Measurements from ENCODE around the gene NR1H2. TPM values are rescaled to one million over a fixed set of nuclear protein-coding genes. Genes with fewer than 3 reads are reported as not detected.
"Not testable (repeated sequence)": the region's sequence is repeated elsewhere in the genome, so short reads cannot be mapped to it uniquely, and the experiment has no call there.

Gene NR1H2
- total RNA-seq, 2 donors from 2014 or later, result 97.0 to 121 TPM

DNA sequence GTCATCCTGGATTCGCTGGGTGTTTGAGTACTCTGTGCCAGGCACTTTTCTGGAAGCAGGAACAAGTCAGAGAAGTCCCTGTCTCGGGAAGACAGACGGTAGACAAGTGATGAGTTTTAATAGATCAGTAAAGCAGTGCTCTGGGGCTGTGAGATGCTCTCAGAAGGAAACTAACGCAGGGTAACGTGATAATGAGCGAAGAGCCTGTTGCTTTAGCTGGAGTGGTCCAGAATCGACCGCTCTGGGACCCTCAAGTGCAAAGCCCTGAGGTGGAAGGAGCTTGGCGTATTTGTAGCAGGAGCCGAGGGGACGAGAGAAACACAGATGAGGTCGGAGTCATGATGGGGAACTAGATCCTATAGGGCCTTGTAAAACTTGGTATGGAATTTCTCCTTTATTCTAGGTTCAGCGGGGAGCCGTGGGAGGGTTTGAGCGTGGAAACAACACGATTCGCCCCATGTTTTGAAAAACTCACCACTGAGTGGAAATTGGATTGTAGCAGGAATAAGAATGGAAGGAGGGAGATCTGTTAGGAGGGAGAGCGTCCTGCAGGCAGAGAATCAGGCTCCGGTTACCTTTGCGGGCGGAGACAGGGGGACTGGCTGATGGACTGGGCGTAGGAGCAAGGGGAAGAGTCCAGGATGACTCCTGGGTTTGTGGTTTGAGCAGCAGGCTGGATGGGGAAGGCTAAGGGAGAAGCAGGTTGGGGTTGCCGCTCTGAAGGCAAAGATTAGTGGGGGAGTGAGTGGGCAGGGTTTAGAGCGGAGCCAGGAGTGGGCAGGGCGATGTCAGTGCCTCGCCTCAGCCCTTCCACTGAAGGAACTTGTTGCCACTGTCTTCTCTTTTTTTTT lies 8.7 kb downstream of the NR1H2 start:
- DNase-seq (ENCODE audit: low spot score), result no peak
- peak overlapping the region; percentile 56 to 78 for H3K4me3 ChIP-seq
- peaks cover 29% of the 10 kb centered on the region for H3K36me3 ChIP-seq
- peaks cover 0 to 30% of the 10 kb centered on the region in 2 donors for H3K4me1 ChIP-seq
- H3K9me3 ChIP-seq, result no peaks in the 10 kb centered on the region
- TF ChIP-seq, protein P1, sequence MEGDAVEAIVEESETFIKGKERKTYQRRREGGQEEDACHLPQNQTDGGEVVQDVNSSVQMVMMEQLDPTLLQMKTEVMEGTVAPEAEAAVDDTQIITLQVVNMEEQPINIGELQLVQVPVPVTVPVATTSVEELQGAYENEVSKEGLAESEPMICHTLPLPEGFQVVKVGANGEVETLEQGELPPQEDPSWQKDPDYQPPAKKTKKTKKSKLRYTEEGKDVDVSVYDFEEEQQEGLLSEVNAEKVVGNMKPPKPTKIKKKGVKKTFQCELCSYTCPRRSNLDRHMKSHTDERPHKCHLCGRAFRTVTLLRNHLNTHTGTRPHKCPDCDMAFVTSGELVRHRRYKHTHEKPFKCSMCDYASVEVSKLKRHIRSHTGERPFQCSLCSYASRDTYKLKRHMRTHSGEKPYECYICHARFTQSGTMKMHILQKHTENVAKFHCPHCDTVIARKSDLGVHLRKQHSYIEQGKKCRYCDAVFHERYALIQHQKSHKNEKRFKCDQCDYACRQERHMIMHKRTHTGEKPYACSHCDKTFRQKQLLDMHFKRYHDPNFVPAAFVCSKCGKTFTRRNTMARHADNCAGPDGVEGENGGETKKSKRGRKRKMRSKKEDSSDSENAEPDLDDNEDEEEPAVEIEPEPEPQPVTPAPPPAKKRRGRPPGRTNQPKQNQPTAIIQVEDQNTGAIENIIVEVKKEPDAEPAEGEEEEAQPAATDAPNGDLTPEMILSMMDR (IDR thresholded peaks at IDR 0.05), result no peak
- no peaks in the 10 kb centered on the region for H3K27me3 ChIP-seq
- H3K27ac ChIP-seq, result peak overlapping the region; percentile 82 to 88

DNA sequence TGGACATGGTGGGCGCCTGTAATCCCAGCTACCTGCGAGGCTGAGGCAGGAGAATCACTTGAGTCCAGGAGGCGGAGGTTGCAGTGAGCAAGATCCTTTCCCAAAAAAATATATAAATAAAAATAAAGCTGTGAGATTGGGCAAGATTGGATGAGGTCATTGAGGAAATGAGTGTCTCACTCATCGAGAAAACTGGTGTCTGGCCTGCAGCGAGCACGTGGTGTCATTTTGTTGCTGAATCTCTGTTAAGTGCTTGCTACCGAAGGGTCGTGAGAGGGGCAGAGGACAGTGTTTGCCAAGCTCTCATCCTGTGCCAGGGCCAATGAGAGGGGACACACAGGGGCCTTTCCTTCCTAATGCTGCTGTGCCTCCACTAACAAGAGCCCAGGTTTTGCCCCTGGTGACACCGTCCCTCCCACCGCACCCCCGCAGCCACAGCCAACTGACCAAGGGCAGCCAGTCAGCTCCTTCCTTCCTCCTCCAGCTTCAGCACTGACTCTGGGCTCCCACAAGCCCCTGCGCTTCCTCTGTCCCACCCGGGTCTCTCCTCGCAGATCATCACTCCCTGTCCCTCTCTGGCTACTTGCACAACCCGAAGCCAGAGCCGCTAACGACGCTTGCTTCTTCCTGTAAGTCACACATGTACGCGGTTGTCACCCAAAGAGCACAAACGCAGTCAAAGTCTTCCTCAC lies 11.1 kb downstream of the NR1H2 start:
- TF ChIP-seq, protein P1 (IDR thresholded peaks at IDR 0.05), result no peak
- Histone ChIP-seq H3K4me3 (no peak overlapping the region), H3K27me3 (no peaks in the 10 kb centered on the region), H3K9me3 (no peaks in the 10 kb centered on the region), H3K36me3 (peaks cover 7% of the 10 kb centered on the region), H3K4me1 (peaks cover 0 to 20% of the 10 kb centered on the region in 2 donors), H3K27ac (no peak overlapping the region)
- DNase-seq (ENCODE audit: low spot score), result no peak

DNA sequence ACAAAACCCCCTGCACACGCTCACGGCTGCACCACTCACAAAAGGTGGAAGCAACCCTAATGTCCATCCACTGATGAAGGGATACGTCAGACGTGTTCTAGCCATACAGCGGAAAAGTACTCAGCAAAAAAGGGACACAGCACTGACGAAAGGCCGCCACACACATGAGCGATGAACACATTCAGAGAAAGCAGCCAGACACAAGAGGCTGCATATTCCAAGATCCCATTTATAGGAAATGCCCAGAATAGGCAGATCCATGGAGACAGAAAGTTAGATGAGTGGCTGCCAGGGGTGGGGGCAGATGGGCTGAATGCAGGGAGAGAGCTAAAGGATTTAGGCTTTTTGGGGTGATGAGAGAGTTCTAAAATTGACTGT lies 11.6 kb downstream of the NR1H2 start:
- no peaks in the 10 kb centered on the region for H3K9me3 ChIP-seq
- H3K27ac ChIP-seq, result no peak overlapping the region
- TF ChIP-seq, protein P1 (IDR thresholded peaks at IDR 0.05), result no peak
- H3K4me3 ChIP-seq, result no peak overlapping the region
- no peaks in the 10 kb centered on the region for H3K27me3 ChIP-seq
- no peak for DNase-seq (ENCODE audit: low spot score)
- H3K36me3 ChIP-seq, result peaks cover 2% of the 10 kb centered on the region
- H3K4me1 ChIP-seq, result peaks cover 0 to 20% of the 10 kb centered on the region in 2 donors

DNA sequence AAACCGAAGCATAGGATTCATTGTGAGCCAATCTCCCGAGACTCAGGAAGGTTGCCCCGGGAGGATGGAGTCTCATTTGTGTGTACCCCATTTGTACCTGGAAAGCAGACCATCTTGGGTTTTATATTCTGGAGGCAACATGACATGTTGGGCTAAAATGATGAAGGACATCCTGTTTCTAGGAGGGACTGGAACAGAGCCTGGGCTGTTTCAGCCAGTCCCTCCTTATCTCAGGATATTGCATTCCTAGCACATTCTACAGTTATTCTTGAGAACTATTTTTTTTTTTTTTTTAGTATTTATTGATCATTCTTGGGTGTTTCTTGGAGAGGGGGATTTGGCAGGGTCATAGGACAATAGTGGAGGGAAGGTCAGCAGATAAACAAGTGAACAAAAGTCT lies 14.0 kb downstream of the NR1H2 start:
- not testable (repeated sequence) for H3K27ac ChIP-seq; H3K4me1 ChIP-seq; H3K4me3 ChIP-seq; DNase-seq (ENCODE audit: low spot score); H3K36me3 ChIP-seq; H3K27me3 ChIP-seq; H3K9me3 ChIP-seq

DNA sequence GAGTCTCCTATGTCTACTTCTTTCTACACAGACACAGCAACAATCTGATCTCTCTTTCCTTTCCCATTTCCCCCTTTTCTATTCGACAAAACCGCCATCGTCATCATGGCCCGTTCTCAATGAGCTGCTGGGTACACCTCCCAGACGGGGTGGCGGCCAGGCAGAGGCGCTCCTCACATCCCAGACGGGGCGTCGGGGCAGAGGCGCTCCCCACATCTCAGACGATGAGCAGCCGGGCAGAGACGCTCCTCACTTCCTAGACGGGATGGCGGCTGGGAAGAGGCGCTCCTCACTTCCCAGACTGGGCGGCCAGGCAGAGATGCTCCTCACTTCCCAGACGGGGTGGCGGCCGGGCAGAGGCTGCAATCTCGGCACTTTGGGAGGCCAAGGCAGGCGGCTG lies 14.7 kb downstream of the NR1H2 start:
- H3K9me3 ChIP-seq; H3K27ac ChIP-seq; H3K4me3 ChIP-seq; H3K4me1 ChIP-seq; H3K36me3 ChIP-seq; H3K27me3 ChIP-seq; DNase-seq (ENCODE audit: low spot score): not testable (repeated sequence)

DNA sequence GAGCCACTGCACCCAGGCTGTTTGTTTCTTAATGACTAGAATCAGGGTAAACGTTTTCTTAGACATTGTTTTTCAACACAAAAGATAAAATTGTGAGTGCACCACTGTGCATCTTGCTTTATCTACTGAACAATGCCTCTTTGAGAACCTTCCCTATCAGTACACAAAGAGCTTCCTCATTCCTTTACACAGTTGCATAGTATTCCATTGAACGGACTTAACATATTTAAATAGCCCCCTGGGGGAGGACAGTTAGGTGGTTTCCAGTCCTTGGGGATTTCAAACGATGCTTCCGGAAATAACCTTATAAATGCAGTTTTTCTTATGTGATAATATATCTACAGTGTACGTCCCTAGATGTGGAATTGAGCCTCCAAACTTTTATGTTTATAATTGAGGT lies 16.5 kb downstream of the NR1H2 start:
- Histone ChIP-seq H3K9me3 (no peaks in the 10 kb centered on the region), H3K27ac (no peak overlapping the region), H3K27me3 (no peaks in the 10 kb centered on the region), H3K4me1 (no peaks in the 10 kb centered on the region), H3K4me3 (no peak overlapping the region), H3K36me3 (no peaks in the 10 kb centered on the region)
- DNase-seq (ENCODE audit: low spot score), result no peak
- TF ChIP-seq, protein P1 (IDR thresholded peaks at IDR 0.05), result no peak

All from right atrium auricular region (tissue), 2 donors.